Measurements from ENCODE around the gene ADAMTS5. TPM values are rescaled to one million over a fixed set of nuclear protein-coding genes. Genes with fewer than 3 reads are reported as not detected.
A peak's percentile ranks its signal among the peaks of the same experiment; 100 is the strongest.

The ADAMTS5 gene
- total RNA-seq, 1 donor from 2014 or later: 8.1 TPM

DNA sequence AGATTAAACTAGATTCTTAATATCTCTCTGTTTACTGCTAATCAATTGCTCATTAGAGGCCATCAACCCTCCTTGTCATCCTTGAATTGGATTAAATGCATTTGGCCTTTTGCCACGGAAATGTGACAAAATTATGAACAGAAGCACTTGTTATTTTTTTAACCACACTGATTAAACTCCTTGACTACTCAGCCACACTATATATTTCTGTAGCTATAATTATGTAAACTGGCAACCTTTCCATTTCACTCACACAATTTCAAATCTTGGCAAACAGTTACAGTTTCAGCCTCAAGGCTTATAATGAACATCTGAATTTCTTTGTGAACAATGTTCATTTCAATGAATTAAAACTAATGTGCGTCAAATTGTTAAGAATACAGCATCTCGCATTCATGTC lies 10.1 kb downstream of the ADAMTS5 start:
- DNase-seq (ENCODE audit: extremely low spot score, unreplicated experiment): no peak
- Mint-ChIP-seq H3K36me3 (peaks cover 6% of the 10 kb centered on the region), H3K27me3 (peaks cover 17% of the 10 kb centered on the region), H3K4me3 (no peak overlapping the region), H3K9me3 (no peaks in the 10 kb centered on the region), H3K4me1 (ENCODE audit: unreplicated experiment) (peaks cover 24% of the 10 kb centered on the region), H3K27ac (no peak overlapping the region)
- TF ChIP-seq, protein P1, sequence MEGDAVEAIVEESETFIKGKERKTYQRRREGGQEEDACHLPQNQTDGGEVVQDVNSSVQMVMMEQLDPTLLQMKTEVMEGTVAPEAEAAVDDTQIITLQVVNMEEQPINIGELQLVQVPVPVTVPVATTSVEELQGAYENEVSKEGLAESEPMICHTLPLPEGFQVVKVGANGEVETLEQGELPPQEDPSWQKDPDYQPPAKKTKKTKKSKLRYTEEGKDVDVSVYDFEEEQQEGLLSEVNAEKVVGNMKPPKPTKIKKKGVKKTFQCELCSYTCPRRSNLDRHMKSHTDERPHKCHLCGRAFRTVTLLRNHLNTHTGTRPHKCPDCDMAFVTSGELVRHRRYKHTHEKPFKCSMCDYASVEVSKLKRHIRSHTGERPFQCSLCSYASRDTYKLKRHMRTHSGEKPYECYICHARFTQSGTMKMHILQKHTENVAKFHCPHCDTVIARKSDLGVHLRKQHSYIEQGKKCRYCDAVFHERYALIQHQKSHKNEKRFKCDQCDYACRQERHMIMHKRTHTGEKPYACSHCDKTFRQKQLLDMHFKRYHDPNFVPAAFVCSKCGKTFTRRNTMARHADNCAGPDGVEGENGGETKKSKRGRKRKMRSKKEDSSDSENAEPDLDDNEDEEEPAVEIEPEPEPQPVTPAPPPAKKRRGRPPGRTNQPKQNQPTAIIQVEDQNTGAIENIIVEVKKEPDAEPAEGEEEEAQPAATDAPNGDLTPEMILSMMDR (conservative IDR thresholded peaks at IDR 0.05): no peak

DNA sequence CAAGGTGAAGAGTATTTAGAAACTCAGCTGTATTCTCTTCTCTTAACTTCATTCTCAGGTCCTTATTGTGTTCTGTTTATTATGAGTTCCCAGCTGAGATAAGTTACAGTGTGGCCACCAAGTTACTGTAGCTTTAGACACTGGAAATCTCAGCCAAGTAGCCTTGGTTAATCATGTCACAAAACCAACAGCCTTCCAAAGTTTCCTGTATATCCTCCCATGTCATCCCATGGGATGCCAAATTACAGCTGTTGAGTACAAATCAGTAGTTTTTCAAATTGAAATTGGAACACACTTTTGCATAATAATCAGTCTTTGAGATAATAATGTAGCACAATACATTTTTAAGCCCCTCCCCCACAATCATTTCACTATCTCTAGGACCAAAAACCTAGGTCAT lies 10.7 kb downstream of the ADAMTS5 start:
- Mint-ChIP-seq H3K27ac (no peak overlapping the region), H3K9me3 (no peaks in the 10 kb centered on the region), H3K4me3 (no peak overlapping the region), H3K27me3 (peaks cover 13% of the 10 kb centered on the region), H3K36me3 (peaks cover 6% of the 10 kb centered on the region), H3K4me1 (ENCODE audit: unreplicated experiment) (peaks cover 24% of the 10 kb centered on the region)
- DNase-seq (ENCODE audit: extremely low spot score, unreplicated experiment): no peak
- TF ChIP-seq, protein P1 (conservative IDR thresholded peaks at IDR 0.05): no peak

DNA sequence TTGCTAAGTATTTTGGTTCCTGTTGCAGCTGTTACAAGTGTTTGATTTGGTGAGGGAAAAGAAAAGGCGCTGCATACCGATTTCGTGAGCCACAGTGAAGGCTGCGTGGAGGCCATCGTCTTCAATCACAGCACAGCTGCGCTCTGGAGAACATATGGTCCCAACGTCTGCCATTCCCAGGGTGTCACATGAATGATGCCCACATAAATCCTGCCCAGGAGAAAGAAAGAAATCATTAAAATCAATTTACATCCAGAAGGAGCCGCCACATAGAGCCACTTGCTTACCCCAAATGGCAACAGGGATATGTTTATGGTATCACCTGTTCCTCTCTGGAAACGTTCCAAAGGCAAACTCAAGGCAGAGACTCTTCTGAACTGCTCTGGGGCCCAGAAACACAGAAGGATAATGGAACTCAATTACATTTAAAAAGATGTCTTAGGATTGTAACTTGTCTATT lies 12.2 kb downstream of the ADAMTS5 start:
- TF ChIP-seq, protein P1 (conservative IDR thresholded peaks at IDR 0.05): no peak
- Mint-ChIP-seq H3K36me3 (peaks cover 6% of the 10 kb centered on the region), H3K9me3 (no peaks in the 10 kb centered on the region), H3K27ac (no peak overlapping the region), H3K27me3 (peaks cover 7% of the 10 kb centered on the region), H3K4me1 (ENCODE audit: unreplicated experiment) (peaks cover 24% of the 10 kb centered on the region), H3K4me3 (no peak overlapping the region)
- DNase-seq (ENCODE audit: extremely low spot score, unreplicated experiment): no peak

DNA sequence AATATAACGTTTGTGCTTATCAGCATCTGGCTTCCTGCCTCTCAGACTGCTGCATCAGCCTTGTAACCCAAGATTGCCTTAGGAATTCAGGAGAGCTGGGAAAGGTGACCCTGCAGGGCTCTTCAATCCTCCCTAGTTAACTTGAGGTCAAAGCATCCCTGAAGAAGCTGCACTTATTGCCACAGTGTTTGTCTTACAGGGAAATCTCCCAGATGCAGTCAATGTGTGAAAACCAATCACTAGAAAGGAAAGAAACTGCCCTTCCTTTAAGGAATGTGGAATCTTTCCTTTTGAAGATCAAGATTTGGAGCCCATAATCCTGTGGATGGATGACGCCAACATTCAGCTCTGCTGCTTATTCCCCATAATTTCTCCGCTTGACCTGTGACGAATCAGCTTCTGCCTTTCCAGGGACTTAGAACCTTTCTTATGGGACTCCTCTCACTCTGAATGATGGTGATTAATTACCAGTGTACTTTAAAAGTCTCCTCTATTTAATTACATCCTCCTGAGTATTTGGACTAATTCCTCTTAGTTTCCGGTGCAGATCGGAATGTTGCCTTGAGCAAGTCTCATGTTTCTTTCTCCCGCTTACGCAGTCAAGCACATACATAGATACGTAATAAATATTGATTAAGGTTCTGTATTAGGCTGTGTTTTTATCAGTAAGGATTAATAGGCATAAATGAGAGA lies 14.4 kb downstream of the ADAMTS5 start:
- H3K27me3 Mint-ChIP-seq: peaks cover 4% of the 10 kb centered on the region
- H3K4me3 Mint-ChIP-seq: peak overlapping the region; percentile 32
- TF ChIP-seq, protein P1 (conservative IDR thresholded peaks at IDR 0.05): no peak
- H3K36me3 Mint-ChIP-seq: peaks cover 3% of the 10 kb centered on the region
- peaks cover 32% of the 10 kb centered on the region for H3K4me1 Mint-ChIP-seq (ENCODE audit: unreplicated experiment)
- H3K9me3 Mint-ChIP-seq: no peaks in the 10 kb centered on the region
- H3K27ac Mint-ChIP-seq: peak overlapping the region; percentile 46
- DNase-seq (ENCODE audit: extremely low spot score, unreplicated experiment): no peak

DNA sequence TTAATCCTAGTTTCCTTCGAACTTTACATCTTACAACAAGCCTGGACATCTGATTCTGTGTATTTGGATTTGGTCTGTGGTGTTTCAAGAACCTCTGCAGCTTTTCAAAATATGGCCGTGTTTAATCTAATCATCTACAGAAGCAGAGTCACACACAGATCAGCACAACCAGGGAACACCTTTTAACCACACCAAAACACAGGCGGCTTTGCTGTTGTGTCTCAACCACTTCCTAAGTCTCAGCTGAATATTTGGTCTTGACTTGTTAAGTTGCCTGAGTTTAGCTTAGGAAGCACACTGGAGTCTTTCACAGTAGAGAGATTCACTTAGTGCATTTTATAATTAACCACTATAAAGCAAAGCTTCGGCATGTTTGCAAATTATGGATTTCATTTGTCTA lies 17.1 kb downstream of the ADAMTS5 start:
- Mint-ChIP-seq H3K9me3 (no peaks in the 10 kb centered on the region), H3K36me3 (no peaks in the 10 kb centered on the region), H3K4me1 (ENCODE audit: unreplicated experiment) (peaks cover 47% of the 10 kb centered on the region), H3K27ac (no peak overlapping the region), H3K27me3 (peaks cover 6% of the 10 kb centered on the region), H3K4me3 (no peak overlapping the region)
- DNase-seq (ENCODE audit: extremely low spot score, unreplicated experiment): no peak
- TF ChIP-seq, protein P1 (conservative IDR thresholded peaks at IDR 0.05): no peak

All from type B pancreatic cell (in vitro differentiated cells).